ENCODE measurements around the gene LRRC25.
"Not testable (repeated sequence)": the region's sequence is repeated elsewhere in the genome, so short reads cannot be mapped to it uniquely, and the experiment has no call there.

The LRRC25 gene

GRCh38 chr19:18412610-18413239 lies 15.3 kb upstream of the LRRC25 start:
- Histone ChIP-seq H3K9ac (ENCODE audit: low read depth, low read length) (no peak overlapping the region), H3K4me1 (ENCODE audit: insufficient read depth, low read length) (peaks cover 19% of the 10 kb centered on the region), H3K9me3 (ENCODE audit: control insufficient read depth, insufficient read depth, low read length) (no peaks in the 10 kb centered on the region), H3K36me3 (ENCODE audit: insufficient read depth, low read length) (no peaks in the 10 kb centered on the region)

- H3K9me3 ChIP-seq (ENCODE audit: control insufficient read depth, insufficient read depth, low read length) = no peaks in the 10 kb centered on the region
- H3K9ac ChIP-seq (ENCODE audit: low read depth, low read length) = no peak overlapping the region
- H3K36me3 ChIP-seq (ENCODE audit: insufficient read depth, low read length) = no peaks in the 10 kb centered on the region
- H3K4me1 ChIP-seq (ENCODE audit: insufficient read depth, low read length) = no peaks in the 10 kb centered on the region; the same call in 1 of the 2 replicates
Observed at GRCh38 chr19:18408053-18408476, 10.6 kb upstream of the LRRC25 start.

GRCh38 chr19:18406749-18407148 lies 9.3 kb upstream of the LRRC25 start:
- Histone ChIP-seq H3K9ac (ENCODE audit: low read depth, low read length) (no peak overlapping the region), H3K4me1 (ENCODE audit: insufficient read depth, low read length) (no peaks in the 10 kb centered on the region; the same call in 1 of the 2 replicates), H3K36me3 (ENCODE audit: insufficient read depth, low read length) (no peaks in the 10 kb centered on the region)

GRCh38 chr19:18405754-18406153 lies 8.3 kb upstream of the LRRC25 start:
- not testable (repeated sequence) for H3K9ac ChIP-seq (ENCODE audit: low read depth, low read length); H3K9me3 ChIP-seq (ENCODE audit: control insufficient read depth, insufficient read depth, low read length); H3K4me1 ChIP-seq (ENCODE audit: insufficient read depth, low read length); H3K36me3 ChIP-seq (ENCODE audit: insufficient read depth, low read length)

More at GRCh38 chr19:18406749-18407148, 9.3 kb upstream of the LRRC25 start:
- H3K9me3 ChIP-seq (ENCODE audit: control insufficient read depth, insufficient read depth, low read length) = no peaks in the 10 kb centered on the region

GRCh38 chr19:18402455-18403248 lies 5.2 kb upstream of the LRRC25 start:
- H3K9me3 ChIP-seq (ENCODE audit: control insufficient read depth, insufficient read depth, low read length); H3K4me1 ChIP-seq (ENCODE audit: insufficient read depth, low read length); H3K9ac ChIP-seq (ENCODE audit: low read depth, low read length); H3K36me3 ChIP-seq (ENCODE audit: insufficient read depth, low read length): not testable (repeated sequence)

GRCh38 chr19:18401580-18402112 lies 4.2 kb upstream of the LRRC25 start:
- Histone ChIP-seq H3K4me1 (ENCODE audit: insufficient read depth, low read length) (no peaks in the 10 kb centered on the region), H3K36me3 (ENCODE audit: insufficient read depth, low read length) (no peaks in the 10 kb centered on the region), H3K9me3 (ENCODE audit: control insufficient read depth, insufficient read depth, low read length) (no peaks in the 10 kb centered on the region), H3K9ac (ENCODE audit: low read depth, low read length) (no peak overlapping the region)

- Histone ChIP-seq H3K4me1 (ENCODE audit: insufficient read depth, low read length) (no peaks in the 10 kb centered on the region), H3K36me3 (ENCODE audit: insufficient read depth, low read length) (no peaks in the 10 kb centered on the region), H3K9ac (ENCODE audit: low read depth, low read length) (no peak overlapping the region), H3K9me3 (ENCODE audit: control insufficient read depth, insufficient read depth, low read length) (no peaks in the 10 kb centered on the region)
Observed at GRCh38 chr19:18399008-18399407, 1.6 kb upstream of the LRRC25 start.

GRCh38 chr19:18396471-18397241 lies 766 bp downstream of the LRRC25 start:
- Histone ChIP-seq H3K36me3 (ENCODE audit: insufficient read depth, low read length) (no peaks in the 10 kb centered on the region), H3K4me1 (ENCODE audit: insufficient read depth, low read length) (no peaks in the 10 kb centered on the region), H3K9me3 (ENCODE audit: control insufficient read depth, insufficient read depth, low read length) (no peaks in the 10 kb centered on the region), H3K9ac (ENCODE audit: low read depth, low read length) (peak overlapping the region; percentile 2; the same call in 1 of the 2 replicates)

GRCh38 chr19:18393836-18394235 lies 3.6 kb downstream of the LRRC25 start:
- Histone ChIP-seq H3K9me3 (ENCODE audit: control insufficient read depth, insufficient read depth, low read length) (no peaks in the 10 kb centered on the region), H3K9ac (ENCODE audit: low read depth, low read length) (no peak overlapping the region), H3K4me1 (ENCODE audit: insufficient read depth, low read length) (no peaks in the 10 kb centered on the region), H3K36me3 (ENCODE audit: insufficient read depth, low read length) (peaks cover 6% of the 10 kb centered on the region)

- Histone ChIP-seq H3K9me3 (ENCODE audit: control insufficient read depth, insufficient read depth, low read length) (no peaks in the 10 kb centered on the region), H3K36me3 (ENCODE audit: insufficient read depth, low read length) (peaks cover 9% of the 10 kb centered on the region), H3K4me1 (ENCODE audit: insufficient read depth, low read length) (no peaks in the 10 kb centered on the region), H3K9ac (ENCODE audit: low read depth, low read length) (no peak overlapping the region)
Observed at GRCh38 chr19:18392926-18393325, 4.5 kb downstream of the LRRC25 start.

- no peak overlapping the region for H3K9ac ChIP-seq (ENCODE audit: low read depth, low read length)
- peaks cover 9% of the 10 kb centered on the region for H3K36me3 ChIP-seq (ENCODE audit: insufficient read depth, low read length)
- H3K9me3 ChIP-seq (ENCODE audit: control insufficient read depth, insufficient read depth, low read length) = no peaks in the 10 kb centered on the region
- no peaks in the 10 kb centered on the region for H3K4me1 ChIP-seq (ENCODE audit: insufficient read depth, low read length)
Observed at GRCh38 chr19:18392417-18392816, 5.0 kb downstream of the LRRC25 start.

GRCh38 chr19:18391509-18392075 lies 5.8 kb downstream of the LRRC25 start:
- H3K4me1 ChIP-seq (ENCODE audit: insufficient read depth, low read length) = no peaks in the 10 kb centered on the region
- no peak overlapping the region for H3K9ac ChIP-seq (ENCODE audit: low read depth, low read length)
- H3K36me3 ChIP-seq (ENCODE audit: insufficient read depth, low read length) = peaks cover 17% of the 10 kb centered on the region
- no peaks in the 10 kb centered on the region for H3K9me3 ChIP-seq (ENCODE audit: control insufficient read depth, insufficient read depth, low read length)

- Histone ChIP-seq H3K4me1 (ENCODE audit: insufficient read depth, low read length) (no peaks in the 10 kb centered on the region; the same call in 1 of the 2 replicates), H3K9ac (ENCODE audit: low read depth, low read length) (no peak overlapping the region), H3K9me3 (ENCODE audit: control insufficient read depth, insufficient read depth, low read length) (no peaks in the 10 kb centered on the region), H3K36me3 (ENCODE audit: insufficient read depth, low read length) (peaks cover 17% of the 10 kb centered on the region)
Observed at GRCh38 chr19:18390065-18390907, 7.1 kb downstream of the LRRC25 start.

Data from ES-I3 (cell line).